RWPE1 (cell line): ENCODE results near the gene INSR.

ENCODE experiments used
- CTCF ChIA-PET: fragments of 350-600 bp; sonication (Branson Sonifier 250); formaldehyde crosslinking; extraction: SDS; loops from one replicate; lab custom pipeline; 2021; lab: Yijun Ruan, JAX
- POLR2A ChIA-PET: fragments of 400-600 bp; formaldehyde crosslinking; extraction: SDS; loops from one replicate; lab custom pipeline; 2020; ENCODE audit warnings: antibody characterized with exemption; ENCODE audit not compliant: low non-redundant PET; lab: Yijun Ruan, JAX
- DNase-seq: peaks from one replicate; pipeline ENCODE4 v3.0.0; 2012; ENCODE audit warnings: low spot score
- H3K27ac ChIP-seq: fragments of 450-650 bp; 2 replicates; pipeline ENCODE4 v1.5.1; 2017
- CTCF ChIP-seq: fragments of 450-650 bp; conservative IDR thresholded peaks from 2 replicates; pipeline ENCODE4 v1.5.1; 2017; ENCODE audit warnings: low read depth, mild to moderate bottlenecking

INSR gene

GRCh38 chr19:7223429-7223828 is 70.8 kb downstream of the INSR start:
- H3K27ac ChIP-seq = no peak overlapping the region
- CTCF ChIA-PET = interaction anchor here (0.6 kb wide), 1 partner anchor 328 kb away, joined by 4 read pairs; no protein-coding TSS in a partner anchor
- TF ChIP-seq CTCF = no peak
- POLR2A ChIA-PET = no interaction called here
- no peak for DNase-seq

- POLR2A ChIA-PET = interaction anchor here (0.5 kb wide), 1 partner anchor 24 kb away, joined by 4 read pairs; no protein-coding TSS in a partner anchor
- DNase-seq = no peak
- CTCF ChIA-PET = no interaction called here
- TF ChIP-seq CTCF = no peak
- H3K27ac ChIP-seq = no peak overlapping the region
Measured at GRCh38 chr19:7219056-7219455, 75.2 kb downstream of the INSR start.

GRCh38 chr19:7217861-7218260 is 76.4 kb downstream of the INSR start:
- no peak for DNase-seq
- CTCF ChIA-PET = no interaction called here
- POLR2A ChIA-PET = no interaction called here
- TF ChIP-seq CTCF = no peak
- no peak overlapping the region for H3K27ac ChIP-seq

- no peak for TF ChIP-seq CTCF
- DNase-seq = no peak
- ChIA-PET POLR2A (no interaction called here), CTCF (no interaction called here)
- no peak overlapping the region for H3K27ac ChIP-seq
Measured at GRCh38 chr19:7216373-7216902, 77.8 kb downstream of the INSR start.

GRCh38 chr19:7215176-7215575 is 79.0 kb downstream of the INSR start:
- ChIA-PET CTCF (interaction anchor here (0.6 kb wide), 1 partner anchor 824 kb away, joined by 7 read pairs; no protein-coding TSS in a partner anchor), POLR2A (no interaction called here)
- TF ChIP-seq CTCF = no peak
- H3K27ac ChIP-seq = no peak overlapping the region
- no peak for DNase-seq

GRCh38 chr19:7214324-7215089 is 79.7 kb downstream of the INSR start:
- DNase-seq = no peak
- CTCF ChIA-PET = interaction anchor here (0.6 kb wide), 1 partner anchor 824 kb away, joined by 7 read pairs; no protein-coding TSS in a partner anchor
- no peak for TF ChIP-seq CTCF
- POLR2A ChIA-PET = no interaction called here
- no peak overlapping the region for H3K27ac ChIP-seq
